Cardiac muscle cell (in vitro differentiated cells and primary cell): ENCODE data around the gene RRAGA. TPM values are rescaled to one million over a fixed set of nuclear protein-coding genes. Genes with fewer than 3 reads are reported as not detected.
A peak's percentile ranks its signal among the peaks of the same experiment; 100 is the strongest.
"Not testable (repeated sequence)": the region's sequence is repeated elsewhere in the genome, so short reads cannot be mapped to it uniquely, and the experiment has no call there.

Experiments
- DNase-seq, 2 donors: peaks; one replicate each; pipeline versions ENCODE4 v3.0.0 to v3.0.0-alpha.2; 2010 to 2017; ENCODE audit warnings: low read depth in 1 of 2, low spot score in 1 of 2
- H3K27ac ChIP-seq: fragments of 200-600 bp; sonication (generic); 2 replicates; pipeline ENCODE4 v1.5.1; 2016
- H3K27me3 ChIP-seq: fragments of 200-600 bp; sonication (generic); 2 replicates; pipeline ENCODE4 v1.6.0; 2016; ENCODE audit warnings: control low read depth
- H3K36me3 ChIP-seq: fragments of 200-600 bp; sonication (generic); 2 replicates; pipeline ENCODE4 v1.5.1; 2016; ENCODE audit warnings: control low read depth
- H3K4me1 ChIP-seq: fragments of 200-600 bp; sonication (generic); 2 replicates; pipeline ENCODE4 v1.8.1; 2017; ENCODE audit warnings: low read depth, mild to moderate bottlenecking, mixed run types
- H3K4me3 ChIP-seq: fragments of 200-600 bp; sonication (generic); 2 replicates; pipeline ENCODE4 v1.5.1; 2016; ENCODE audit warnings: mild to moderate bottlenecking
- H3K9me3 ChIP-seq: fragments of 200-600 bp; sonication (generic); 2 replicates; pipeline ENCODE4 v1.5.1; 2017; ENCODE audit warnings: low read depth, mild to moderate bottlenecking, control low read depth
- CTCF ChIP-seq: IDR thresholded peaks from 2 replicates; pipeline ENCODE4 v1.5.1; 2012; ENCODE audit warnings: low read depth, mild to moderate bottlenecking, low read length
- polyA plus RNA-seq: library from polyadenylated mRNA; unstranded; fragments of >200 nt; fragmentation: Nextera tagmentation; extraction: Ambion mirVana; gene quantifications from 2 replicates; pipeline ENCODE4 v1.2.1, GENCODE V29; 2016
- total RNA-seq: library from RNA; depleted of rRNA; stranded (reverse); fragments of >200 nt; gene quantifications from 2 replicates; pipeline ENCODE4 v1.2.3, GENCODE V29; 2016

The RRAGA gene
- total and polyA plus RNA-seq, 2 experiments from 2014 or later = 43.8 to 154 TPM

DNA sequence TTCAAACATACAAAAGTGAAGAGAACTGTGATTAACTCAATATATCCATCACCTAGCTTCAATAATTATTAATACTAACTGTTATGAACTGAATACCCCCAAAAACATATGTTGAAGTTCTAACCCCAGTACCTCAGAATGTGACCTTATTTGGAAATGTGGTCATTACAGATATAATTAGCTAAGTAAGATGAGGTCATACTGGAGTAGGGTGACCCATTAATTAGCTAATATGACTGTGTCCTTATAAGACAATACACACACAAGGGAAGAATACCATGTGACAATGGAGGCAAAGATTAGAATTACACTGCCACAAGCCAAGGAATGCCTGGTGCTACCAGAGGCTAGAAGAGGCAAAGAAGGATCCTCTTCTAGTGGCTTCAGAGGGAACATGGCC, 7.8 kb downstream of the RRAGA start:
- TF ChIP-seq CTCF = no peak
- H3K4me1 ChIP-seq = no peaks in the 10 kb centered on the region
- no peaks in the 10 kb centered on the region for H3K27me3 ChIP-seq
- H3K36me3 ChIP-seq = peaks cover 16% of the 10 kb centered on the region
- no peak overlapping the region for H3K4me3 ChIP-seq
- no peak for DNase-seq
- no peak overlapping the region for H3K27ac ChIP-seq
- H3K9me3 ChIP-seq = no peaks in the 10 kb centered on the region

DNA sequence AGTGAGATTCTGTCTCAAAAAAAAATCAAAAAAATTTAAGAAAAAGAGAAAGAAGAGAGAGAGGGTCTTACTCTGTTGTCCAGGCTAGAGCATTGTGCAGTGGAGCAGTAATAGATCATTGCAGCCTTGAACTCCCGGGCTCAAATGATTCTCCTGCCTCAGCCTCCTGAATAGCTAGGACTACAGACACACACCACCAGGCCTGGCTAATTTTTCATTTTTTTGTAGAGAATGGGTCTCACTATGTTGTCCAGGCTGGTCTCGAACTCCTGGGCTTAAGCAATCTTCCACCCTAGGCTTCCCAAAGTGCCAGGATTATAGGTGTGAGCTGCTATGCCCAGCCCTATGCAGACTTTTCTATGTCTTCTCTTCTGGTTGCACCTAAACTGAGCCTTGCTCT, 25.0 kb downstream of the RRAGA start:
- DNase-seq = no peak
- H3K4me1 ChIP-seq = no peaks in the 10 kb centered on the region
- no peak overlapping the region for H3K4me3 ChIP-seq
- TF ChIP-seq CTCF = no peak
- no peaks in the 10 kb centered on the region for H3K9me3 ChIP-seq
- H3K27ac ChIP-seq = no peak overlapping the region
- peaks cover 37% of the 10 kb centered on the region for H3K36me3 ChIP-seq
- no peaks in the 10 kb centered on the region for H3K27me3 ChIP-seq

GRCh38 chr9:19074836-19075235, 25.6 kb downstream of the RRAGA start:
- Histone ChIP-seq H3K27me3 (no peaks in the 10 kb centered on the region), H3K36me3 (peaks cover 33% of the 10 kb centered on the region)
- DNase-seq = no peak

DNA sequence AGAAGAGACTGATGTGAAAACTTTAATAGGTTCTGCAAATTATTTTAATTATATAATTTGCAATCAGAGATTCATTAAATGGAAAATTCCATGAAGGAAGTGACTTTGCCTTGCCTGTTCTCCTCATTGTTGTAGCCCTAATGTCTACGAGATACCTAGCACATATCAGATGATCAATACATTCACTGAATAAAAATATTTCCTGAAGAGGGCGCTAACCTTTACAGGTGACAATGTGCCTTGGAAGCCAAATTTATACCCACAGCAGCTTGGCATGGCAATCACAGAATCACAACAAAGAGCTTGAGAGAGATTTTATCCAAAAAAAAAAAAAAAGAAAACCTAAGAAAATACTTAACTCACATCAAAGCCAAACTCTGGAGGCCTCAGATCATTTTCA, 36.1 kb downstream of the RRAGA start:
- H3K27ac ChIP-seq = no peak overlapping the region
- H3K4me3 ChIP-seq = no peak overlapping the region
- peak; percentile 18 for TF ChIP-seq CTCF
- H3K27me3 ChIP-seq = no peaks in the 10 kb centered on the region
- DNase-seq = peak; percentile 7 to 59
- H3K9me3 ChIP-seq = no peaks in the 10 kb centered on the region
- no peaks in the 10 kb centered on the region for H3K4me1 ChIP-seq
- peaks cover 49% of the 10 kb centered on the region for H3K36me3 ChIP-seq

More at GRCh38 chr9:19074836-19075235, 25.6 kb downstream of the RRAGA start:
- TF ChIP-seq CTCF = no peak
- Histone ChIP-seq H3K4me1 (no peaks in the 10 kb centered on the region), H3K27ac (no peak overlapping the region), H3K9me3 (no peaks in the 10 kb centered on the region), H3K4me3 (no peak overlapping the region)

GRCh38 chr9:19087106-19088000, 38.1 kb downstream of the RRAGA start:
- H3K27me3 ChIP-seq = no peaks in the 10 kb centered on the region
- peak in 1 of 2 donors; percentile 41 for DNase-seq
- no peak overlapping the region for H3K27ac ChIP-seq

DNA sequence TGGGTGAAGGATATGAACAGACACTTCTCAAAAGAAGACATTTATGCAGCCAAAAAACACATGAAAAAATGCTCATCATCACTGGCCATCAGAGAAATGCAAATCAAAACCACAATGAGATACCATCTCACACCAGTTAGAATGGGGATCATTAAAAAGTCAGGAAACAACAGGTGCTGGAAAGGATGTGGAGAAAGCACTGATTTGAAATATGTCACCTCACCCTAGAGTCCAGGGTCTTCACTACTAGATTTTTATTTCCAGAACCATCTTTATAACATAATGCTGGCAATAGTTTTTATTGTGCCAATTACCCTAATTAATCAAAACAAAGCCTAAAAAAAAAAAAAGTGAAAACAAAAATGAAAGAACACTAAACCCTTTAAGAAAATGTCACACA, 48.2 kb downstream of the RRAGA start:
- H3K27ac ChIP-seq, H3K9me3 ChIP-seq, DNase-seq, H3K4me1 ChIP-seq, H3K4me3 ChIP-seq, H3K27me3 ChIP-seq: not testable (repeated sequence)
- H3K36me3 ChIP-seq = peaks cover 27% of the 10 kb centered on the region

More at GRCh38 chr9:19087106-19088000, 38.1 kb downstream of the RRAGA start:
- Histone ChIP-seq H3K9me3 (no peaks in the 10 kb centered on the region), H3K36me3 (peaks cover 55% of the 10 kb centered on the region), H3K4me3 (no peak overlapping the region), H3K4me1 (no peaks in the 10 kb centered on the region)
- TF ChIP-seq CTCF = no peak
